GM12875 (cell line): ENCODE measurements around the gene TCTN1.
"Not testable (repeated sequence)": the region's sequence is repeated elsewhere in the genome, so short reads cannot be mapped to it uniquely, and the experiment has no call there.

Source experiments
- H3K4me3 ChIP-seq: one replicate; pipeline ENCODE4 v1.5.1; 2011; ENCODE audit warnings: low read depth, low read length, control low read depth
- CTCF ChIP-seq: IDR thresholded peaks from 2 replicates; pipeline ENCODE4 v1.5.1; 2011; ENCODE audit warnings: low read depth, mild to moderate bottlenecking, control low read depth, inconsistent platforms, low read length, moderate library complexity, borderline replicate concordance; ENCODE audit not compliant: insufficient read depth

TCTN1 gene

GRCh38 chr12:110574044-110574443 lies 39.9 kb upstream of the TCTN1 start:
- TF ChIP-seq CTCF: no peak
- H3K4me3 ChIP-seq: no peak overlapping the region

- not testable (repeated sequence) for H3K4me3 ChIP-seq
Measured at GRCh38 chr12:110574717-110575230, 39.2 kb upstream of the TCTN1 start.

- TF ChIP-seq CTCF: no peak
- no peak overlapping the region for H3K4me3 ChIP-seq
Measured at GRCh38 chr12:110575326-110575725, 38.6 kb upstream of the TCTN1 start.

- no peak overlapping the region for H3K4me3 ChIP-seq
- no peak for TF ChIP-seq CTCF
Measured at GRCh38 chr12:110576504-110576903, 37.4 kb upstream of the TCTN1 start.

- no peak for TF ChIP-seq CTCF
- H3K4me3 ChIP-seq: no peak overlapping the region
Measured at GRCh38 chr12:110577864-110578693, 35.9 kb upstream of the TCTN1 start.

- H3K4me3 ChIP-seq: peak overlapping the region; percentile 31
- no peak for TF ChIP-seq CTCF
Measured at GRCh38 chr12:110578694-110579534, 35.0 kb upstream of the TCTN1 start.

- TF ChIP-seq CTCF: no peak
- H3K4me3 ChIP-seq: peak overlapping the region; percentile 21
Measured at GRCh38 chr12:110579535-110580253, 34.2 kb upstream of the TCTN1 start.
